ENCODE measurements around the gene CALCR.
A peak's percentile ranks its signal among the peaks of the same experiment; 100 is the strongest.

The CALCR gene

GRCh38 chr7:93447509-93447908 lies 127.0 kb downstream of the CALCR start:
- TF ChIP-seq CTCF (IDR thresholded peaks at IDR 0.05; ENCODE audit: low read depth, low read length): no peak
- H3K4me3 ChIP-seq (ENCODE audit: low read depth, low read length): no peak overlapping the region
- H3K27me3 ChIP-seq (ENCODE audit: insufficient read depth, low read depth, severe bottlenecking): no peaks in the 10 kb centered on the region
- DNase-seq: no peak
- no peak overlapping the region for H3K27ac ChIP-seq
- no peaks in the 10 kb centered on the region for H3K9me3 ChIP-seq (ENCODE audit: severe bottlenecking)
- H3K36me3 ChIP-seq: no peaks in the 10 kb centered on the region

- no peaks in the 10 kb centered on the region for H3K36me3 ChIP-seq
- no peak overlapping the region for H3K4me3 ChIP-seq (ENCODE audit: low read depth, low read length)
- no peak overlapping the region for H3K27ac ChIP-seq
- TF ChIP-seq CTCF (IDR thresholded peaks at IDR 0.05; ENCODE audit: low read depth, low read length): peak; percentile 67
- H3K27me3 ChIP-seq (ENCODE audit: insufficient read depth, low read depth, severe bottlenecking): no peaks in the 10 kb centered on the region
- H3K9me3 ChIP-seq (ENCODE audit: severe bottlenecking): no peaks in the 10 kb centered on the region
- peak; percentile 36 for DNase-seq
These were observed 131.9 kb downstream of the CALCR start for GRCh38 chr7:93442478-93443224.

GRCh38 chr7:93435791-93436190 lies 138.7 kb downstream of the CALCR start:
- no peak for DNase-seq
- Histone ChIP-seq H3K4me3 (ENCODE audit: low read depth, low read length) (no peak overlapping the region), H3K27me3 (ENCODE audit: insufficient read depth, low read depth, severe bottlenecking) (no peaks in the 10 kb centered on the region)

GRCh38 chr7:93432130-93432529 lies 142.4 kb downstream of the CALCR start:
- TF ChIP-seq CTCF (IDR thresholded peaks at IDR 0.05; ENCODE audit: low read depth, low read length): no peak
- DNase-seq: no peak
- H3K27me3 ChIP-seq (ENCODE audit: insufficient read depth, low read depth, severe bottlenecking): no peaks in the 10 kb centered on the region
- H3K9me3 ChIP-seq (ENCODE audit: severe bottlenecking): no peaks in the 10 kb centered on the region
- H3K4me3 ChIP-seq (ENCODE audit: low read depth, low read length): no peak overlapping the region
- H3K27ac ChIP-seq: no peak overlapping the region
- H3K36me3 ChIP-seq: no peaks in the 10 kb centered on the region

More at GRCh38 chr7:93435791-93436190, 138.7 kb downstream of the CALCR start:
- no peaks in the 10 kb centered on the region for H3K9me3 ChIP-seq (ENCODE audit: severe bottlenecking)
- TF ChIP-seq CTCF (IDR thresholded peaks at IDR 0.05; ENCODE audit: low read depth, low read length): no peak
- H3K27ac ChIP-seq: no peak overlapping the region
- H3K36me3 ChIP-seq: no peaks in the 10 kb centered on the region

GRCh38 chr7:93430917-93431588 lies 143.5 kb downstream of the CALCR start:
- DNase-seq: no peak
- H3K27ac ChIP-seq: no peak overlapping the region
- H3K4me3 ChIP-seq (ENCODE audit: low read depth, low read length): no peak overlapping the region
- H3K9me3 ChIP-seq (ENCODE audit: severe bottlenecking): no peaks in the 10 kb centered on the region
- H3K27me3 ChIP-seq (ENCODE audit: insufficient read depth, low read depth, severe bottlenecking): no peaks in the 10 kb centered on the region
- no peak for TF ChIP-seq CTCF (IDR thresholded peaks at IDR 0.05; ENCODE audit: low read depth, low read length)
- H3K36me3 ChIP-seq: no peaks in the 10 kb centered on the region

Measured in WERI-Rb-1 (cell line).